Esophagus squamous epithelium (tissue), 5 donors: ENCODE results near the gene ULK4. TPM values are rescaled to one million over a fixed set of nuclear protein-coding genes. Genes with fewer than 3 reads are reported as not detected.

Source experiments
- DNase-seq: peaks from one replicate; lab custom pipeline; 2025; lab: John Stamatoyannopoulos, UW
- H3K27ac ChIP-seq, 4 donors: fragments of 200-600 bp; sonication (generic); one replicate each; pipeline ENCODE4 v1.5.1; 2016 to 2019; ENCODE audit warnings: mild to moderate bottlenecking in 1 of 4
- H3K27me3 ChIP-seq, 4 donors: fragments of 200-600 bp; sonication (generic); 1 replicate in 3 of 4; 2 replicates in 1 of 4; pipeline versions ENCODE4 v1.5.1 to v1.6.0; 2017 to 2021; ENCODE audit warnings: antibody characterized with exemption in 1 of 4
- H3K36me3 ChIP-seq, 3 donors: fragments of 200-600 bp; sonication (generic); one replicate each; pipeline ENCODE4 v1.5.1; 2016 to 2019
- H3K4me1 ChIP-seq, 3 donors: fragments of 200-600 bp; sonication (generic); one replicate each; pipeline ENCODE4 v1.5.1; 2017 to 2019
- H3K4me3 ChIP-seq, 4 donors: fragments of 200-600 bp; sonication (generic); 1 replicate in 3 of 4; 2 replicates in 1 of 4; pipeline ENCODE4 v1.5.1; 2016 to 2019; ENCODE audit warnings: mild to moderate bottlenecking in 2 of 4, moderate library complexity in 1 of 4
- H3K9me3 ChIP-seq, 3 donors: fragments of 200-600 bp; sonication (generic); one replicate each; pipeline ENCODE4 v1.5.1; 2016 to 2019
- CTCF ChIP-seq, 6 experiments: fragments of 450-650 bp in 4 of 6; fragments of 200-600 bp in 2 of 6; sonication (generic) in 2 of 6; IDR thresholded peaks; one replicate each; pipeline ENCODE4 v1.5.1; 2016 to 2019; ENCODE audit warnings: antibody characterized with exemption in 6 of 6, mild to moderate bottlenecking in 4 of 6, moderate library complexity in 4 of 6
- POLR2A ChIP-seq, 4 donors: fragments of 450-650 bp; IDR thresholded peaks; one replicate each; pipeline ENCODE4 v1.6.1; 2017; ENCODE audit warnings: antibody characterized with exemption in 4 of 4, mild to moderate bottlenecking in 4 of 4, moderate library complexity in 3 of 4
- WGBS, 2 donors: methylation state at CpG; one replicate each; pipeline ENCODE4 v1.1.5; 2018; 5-methylcytosine and 5-hydroxymethylcytosine counted together
- intact Hi-C: fragments of 100-400 bp; cut with DNase I; formaldehyde crosslinking; loops from one replicate; pipeline ENCODE4 v1.15.0; 2022
- total RNA-seq, 4 donors: library from RNA; depleted of rRNA; stranded (reverse); fragments of >200 nt; gene quantifications; one replicate each; pipeline ENCODE4 v1.1.0, GENCODE V29; 2016
- donor health status: DM: yes; HTN: yes; CAD: no.

The ULK4 gene
- total RNA-seq, 4 donors from 2014 or later: 2.2 to 11.4 (median 7.9) TPM

- Histone ChIP-seq H3K9me3 (no peaks in the 10 kb centered on the region), H3K27me3 (no peaks in the 10 kb centered on the region), H3K36me3 (no peaks in the 10 kb centered on the region), H3K4me3 (no peak overlapping the region), H3K4me1 (peaks cover 0 to 44% (median 7%) of the 10 kb centered on the region in 3 donors), H3K27ac (no peak overlapping the region)
- WGBS, 2 donors: 66 to 81% methylated on average over 2 of the region's 2 CpGs
- intact Hi-C loops: no loop called here
- TF ChIP-seq POLR2A (IDR thresholded peaks at IDR 0.05): no peak
- TF ChIP-seq CTCF (IDR thresholded peaks at IDR 0.05): no peak
- no peak for DNase-seq
Observed at GRCh38 chr3:41329881-41330280, 632.0 kb downstream of the ULK4 start.

DNA sequence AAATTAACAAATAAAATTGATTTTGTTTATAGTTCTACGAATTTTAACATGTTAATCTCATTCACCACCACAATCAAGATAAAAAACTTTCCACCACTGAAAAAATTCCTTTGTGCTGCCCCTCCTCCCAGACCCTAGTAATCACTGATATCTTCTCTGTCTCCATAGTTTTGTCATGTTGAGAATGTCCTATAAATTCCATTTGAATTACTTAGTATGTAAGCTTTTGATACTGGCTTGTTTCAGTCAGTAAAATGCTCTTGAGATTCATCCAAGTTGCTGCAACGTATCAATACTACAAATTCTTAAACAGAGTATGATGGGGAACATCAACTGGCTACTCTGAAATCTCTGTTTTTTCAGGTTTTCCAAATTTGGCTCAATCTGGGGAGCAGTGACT, 633.0 kb downstream of the ULK4 start:
- peak overlapping the region in 1 of 4 donors; percentile 45 for H3K27ac ChIP-seq
- H3K4me1 ChIP-seq: peaks cover under 1 to 51% (median 7%) of the 10 kb centered on the region in 3 donors
- no peaks in the 10 kb centered on the region for H3K36me3 ChIP-seq
- TF ChIP-seq CTCF (IDR thresholded peaks at IDR 0.05): no peak
- no peak for TF ChIP-seq POLR2A (IDR thresholded peaks at IDR 0.05)
- intact Hi-C loops: no loop called here
- no peak overlapping the region for H3K4me3 ChIP-seq
- H3K9me3 ChIP-seq: no peaks in the 10 kb centered on the region
- 43 to 62% methylated on average over 2 of the region's 2 CpGs for WGBS, 2 donors
- no peak for DNase-seq
- no peaks in the 10 kb centered on the region for H3K27me3 ChIP-seq

DNA sequence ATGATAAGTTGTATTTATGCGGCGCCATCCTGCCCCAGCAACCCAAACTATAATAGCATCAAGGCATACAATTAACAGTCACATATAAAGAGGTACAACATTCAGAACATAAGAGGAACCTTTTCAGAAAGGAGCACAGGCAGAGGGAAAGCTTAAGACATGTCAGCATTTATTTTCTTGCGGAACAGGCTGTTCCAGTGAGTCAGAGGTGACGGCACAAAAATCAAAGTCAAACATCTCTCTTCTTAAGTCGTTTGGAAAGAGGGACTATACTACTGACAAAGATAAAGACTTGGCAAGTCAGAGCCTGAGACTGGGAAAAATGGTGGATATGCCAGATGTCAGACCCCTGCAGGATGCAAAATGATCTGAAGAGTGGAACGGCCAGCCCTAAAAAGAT, 634.2 kb downstream of the ULK4 start:
- TF ChIP-seq CTCF (IDR thresholded peaks at IDR 0.05) (no peak), POLR2A (IDR thresholded peaks at IDR 0.05) (no peak)
- no peaks in the 10 kb centered on the region for H3K27me3 ChIP-seq
- intact Hi-C loops: no loop called here
- H3K4me1 ChIP-seq: peaks cover 3 to 59% (median 7%) of the 10 kb centered on the region in 3 donors
- H3K4me3 ChIP-seq: no peak overlapping the region
- DNase-seq: no peak
- H3K9me3 ChIP-seq: no peaks in the 10 kb centered on the region
- H3K36me3 ChIP-seq: no peaks in the 10 kb centered on the region
- peak overlapping the region; percentile 3 to 78 (median 66) for H3K27ac ChIP-seq
- 33 to 57% methylated on average over 6 of the region's 6 CpGs for WGBS, 2 donors

GRCh38 chr3:41324156-41324475, 637.8 kb downstream of the ULK4 start:
- Histone ChIP-seq H3K9me3 (no peaks in the 10 kb centered on the region), H3K36me3 (no peaks in the 10 kb centered on the region), H3K27me3 (no peaks in the 10 kb centered on the region), H3K4me3 (no peak overlapping the region), H3K27ac (no peak overlapping the region), H3K4me1 (peaks cover 3 to 48% (median 7%) of the 10 kb centered on the region in 3 donors)
- no peak for TF ChIP-seq POLR2A (IDR thresholded peaks at IDR 0.05)
- no peak for TF ChIP-seq CTCF (IDR thresholded peaks at IDR 0.05)
- no peak for DNase-seq
- intact Hi-C loops: no loop called here

GRCh38 chr3:41323467-41324155, 638.3 kb downstream of the ULK4 start:
- no peaks in the 10 kb centered on the region for H3K27me3 ChIP-seq
- intact Hi-C loops: no loop called here
- no peak overlapping the region for H3K27ac ChIP-seq
- no peaks in the 10 kb centered on the region for H3K9me3 ChIP-seq
- H3K4me3 ChIP-seq: no peak overlapping the region
- H3K4me1 ChIP-seq: peaks cover 3 to 42% (median 7%) of the 10 kb centered on the region in 3 donors
- TF ChIP-seq CTCF (IDR thresholded peaks at IDR 0.05): no peak
- TF ChIP-seq POLR2A (IDR thresholded peaks at IDR 0.05): no peak
- DNase-seq: no peak
- H3K36me3 ChIP-seq: no peaks in the 10 kb centered on the region
- WGBS, 2 donors: 22 to 33% methylated on average over 2 of the region's 3 CpGs
